Measurements from ENCODE around the gene GNG13. TPM values are rescaled to one million over a fixed set of nuclear protein-coding genes. Genes with fewer than 3 reads are reported as not detected.
"Not testable (repeated sequence)": the region's sequence is repeated elsewhere in the genome, so short reads cannot be mapped to it uniquely, and the experiment has no call there.

Gene GNG13
- total RNA-seq, 2 experiments from 2014 or later, result not detected

DNA sequence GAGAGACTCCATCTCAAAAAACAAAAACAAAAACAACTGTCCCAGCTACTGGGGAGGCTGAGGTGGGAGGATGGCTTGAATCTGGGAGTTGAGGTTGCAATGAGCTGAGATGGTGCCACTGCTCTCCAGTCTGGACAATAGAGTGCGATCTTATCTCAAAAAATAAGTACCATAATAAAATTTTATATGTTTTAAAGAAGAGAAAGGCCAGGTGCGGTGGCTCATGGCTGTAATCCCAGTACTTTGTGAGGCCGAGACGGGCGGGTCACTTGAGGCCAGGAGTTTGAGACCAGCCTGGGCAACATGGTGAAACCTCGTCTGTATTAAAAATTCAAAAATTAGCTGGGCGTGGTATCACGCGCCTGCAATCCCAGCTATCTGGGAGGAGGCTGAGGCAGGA, 23.7 kb downstream of the GNG13 start:
- no peak overlapping the region for H3K4me3 Mint-ChIP-seq
- H3K36me3 Mint-ChIP-seq (ENCODE audit: low read depth), result no peaks in the 10 kb centered on the region
- DNase-seq, result no peak
- no peaks in the 10 kb centered on the region for H3K4me1 Mint-ChIP-seq (ENCODE audit: low read depth)
- CTCF ChIA-PET, result interaction anchor here (0.6 to 1.4 kb wide), 3 partner anchors 8 to 484 kb away, joined by 3 read pairs; no protein-coding TSS in a partner anchor
- intact Hi-C loops (cut with micrococcal nuclease), result no loop called here
- no peak overlapping the region for H3K27ac Mint-ChIP-seq
- H3K27me3 Mint-ChIP-seq (ENCODE audit: low read depth), result peaks cover 4% of the 10 kb centered on the region
- H3K9me3 Mint-ChIP-seq, result no peaks in the 10 kb centered on the region

DNA sequence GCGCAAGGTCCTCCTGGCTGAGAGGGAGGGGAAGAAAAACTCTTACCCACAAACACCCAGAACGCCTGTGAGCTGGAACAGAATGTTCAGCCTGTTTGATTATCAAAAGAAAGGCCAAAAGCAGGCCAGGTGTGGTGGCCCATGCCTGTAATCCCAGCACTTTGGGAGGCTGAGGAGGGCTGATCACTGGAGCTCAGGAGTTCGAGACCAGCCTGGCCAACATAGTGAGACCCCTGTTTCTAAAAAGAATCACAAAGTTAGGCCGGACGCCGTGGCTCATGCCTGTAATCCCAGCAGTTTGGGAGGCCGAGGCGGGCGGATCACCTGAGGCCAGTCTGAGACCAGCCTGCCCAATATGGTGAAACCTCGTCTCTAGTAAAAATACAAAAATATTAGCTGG, 24.2 kb downstream of the GNG13 start:
- intact Hi-C loops (cut with micrococcal nuclease); H3K4me3 Mint-ChIP-seq; DNase-seq; H3K27me3 Mint-ChIP-seq (ENCODE audit: low read depth); H3K4me1 Mint-ChIP-seq (ENCODE audit: low read depth); H3K36me3 Mint-ChIP-seq (ENCODE audit: low read depth); H3K9me3 Mint-ChIP-seq; H3K27ac Mint-ChIP-seq: not testable (repeated sequence)
- CTCF ChIA-PET, result interaction anchor here (1.0 to 1.4 kb wide), 2 partner anchors 9 to 64 kb away, joined by 3 read pairs; no protein-coding TSS in a partner anchor

DNA sequence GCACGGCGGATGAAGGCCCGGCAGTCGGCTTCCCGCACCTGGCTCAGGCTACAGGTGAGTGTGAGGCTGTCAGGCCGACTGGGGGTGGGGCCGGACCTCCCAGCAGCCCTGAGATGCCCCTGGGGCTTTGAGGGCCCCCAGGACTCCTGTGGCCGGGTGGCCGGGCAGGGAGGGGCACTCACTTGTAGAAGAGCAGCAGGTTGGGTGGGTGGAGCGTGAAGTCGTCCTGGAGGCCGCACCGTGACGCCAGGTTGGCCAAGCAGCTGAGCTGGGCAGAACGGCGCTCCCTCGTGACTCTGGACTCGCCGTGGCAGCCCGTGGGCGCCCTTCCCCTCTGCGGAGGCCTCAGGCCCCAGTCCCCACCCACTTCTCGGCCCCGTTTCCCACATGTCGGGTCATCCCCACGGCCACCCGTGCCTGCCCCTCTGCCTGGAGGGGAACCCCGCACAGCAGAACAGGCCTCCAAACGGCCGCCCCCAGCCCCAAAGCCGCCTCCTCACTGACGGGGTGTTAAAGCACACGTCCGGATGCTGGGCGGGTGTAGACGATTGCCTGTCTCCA, 25.2 kb downstream of the GNG13 start:
- no peak overlapping the region for H3K27ac Mint-ChIP-seq
- H3K9me3 Mint-ChIP-seq, result no peaks in the 10 kb centered on the region
- H3K36me3 Mint-ChIP-seq (ENCODE audit: low read depth), result no peaks in the 10 kb centered on the region
- H3K27me3 Mint-ChIP-seq (ENCODE audit: low read depth), result peaks cover 10% of the 10 kb centered on the region
- intact Hi-C loops (cut with micrococcal nuclease), result no loop called here
- no peak overlapping the region for H3K4me3 Mint-ChIP-seq
- CTCF ChIA-PET, result no interaction called here
- no peaks in the 10 kb centered on the region for H3K4me1 Mint-ChIP-seq (ENCODE audit: low read depth)
- DNase-seq, result no peak

GRCh38 chr16:774086-775001, 26.2 kb downstream of the GNG13 start:
- intact Hi-C loops (cut with micrococcal nuclease), result no loop called here
- CTCF ChIA-PET, result no interaction called here

GRCh38 chr16:772959-773358, 27.6 kb downstream of the GNG13 start:
- H3K36me3 Mint-ChIP-seq (ENCODE audit: low read depth), result no peaks in the 10 kb centered on the region
- H3K27ac Mint-ChIP-seq, result no peak overlapping the region
- H3K9me3 Mint-ChIP-seq, result no peaks in the 10 kb centered on the region
- no peak overlapping the region for H3K4me3 Mint-ChIP-seq
- intact Hi-C loops (cut with micrococcal nuclease), result no loop called here
- CTCF ChIA-PET, result interaction anchor here (0.6 to 1.3 kb wide), 3 partner anchors 61 to 349 kb away, joined by 3 to 4 read pairs (median 3); no protein-coding TSS in a partner anchor
- no peak for DNase-seq
- peaks cover 10% of the 10 kb centered on the region for H3K27me3 Mint-ChIP-seq (ENCODE audit: low read depth)
- H3K4me1 Mint-ChIP-seq (ENCODE audit: low read depth), result no peaks in the 10 kb centered on the region

More at GRCh38 chr16:774086-775001, 26.2 kb downstream of the GNG13 start:
- Mint-ChIP-seq H3K27ac (no peak overlapping the region), H3K9me3 (no peaks in the 10 kb centered on the region), H3K36me3 (ENCODE audit: low read depth) (no peaks in the 10 kb centered on the region), H3K4me1 (ENCODE audit: low read depth) (no peaks in the 10 kb centered on the region), H3K27me3 (ENCODE audit: low read depth) (peaks cover 10% of the 10 kb centered on the region), H3K4me3 (no peak overlapping the region)
- DNase-seq, result no peak

DNA sequence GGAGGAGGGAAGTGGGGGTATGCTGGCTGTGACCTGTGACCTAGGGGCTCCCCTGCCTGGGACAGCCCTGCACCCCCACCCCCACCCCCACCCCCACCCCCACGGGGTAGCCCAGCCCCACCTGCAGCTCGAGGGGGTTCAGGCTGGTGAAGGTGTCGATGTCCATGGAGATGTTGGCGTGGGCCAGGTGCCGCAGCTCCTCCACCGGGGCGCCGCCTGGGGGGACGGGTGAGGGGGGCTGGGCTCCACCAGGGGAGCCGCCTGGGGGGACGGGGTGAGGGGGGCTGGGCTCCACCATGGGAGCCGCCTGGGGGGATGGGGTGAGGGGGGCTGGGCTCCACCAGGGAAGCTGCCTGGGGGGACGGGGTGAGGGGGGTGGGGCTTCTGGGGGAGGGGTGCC, 30.1 kb downstream of the GNG13 start:
- H3K4me3 Mint-ChIP-seq, result no peak overlapping the region
- DNase-seq, result no peak
- no peak overlapping the region for H3K27ac Mint-ChIP-seq
- no peaks in the 10 kb centered on the region for H3K36me3 Mint-ChIP-seq (ENCODE audit: low read depth)
- CTCF ChIA-PET, result no interaction called here
- peaks cover 6% of the 10 kb centered on the region for H3K27me3 Mint-ChIP-seq (ENCODE audit: low read depth)
- no peaks in the 10 kb centered on the region for H3K9me3 Mint-ChIP-seq
- intact Hi-C loops (cut with micrococcal nuclease), result no loop called here
- no peaks in the 10 kb centered on the region for H3K4me1 Mint-ChIP-seq (ENCODE audit: low read depth)

GRCh38 chr16:769934-770333, 30.6 kb downstream of the GNG13 start:
- no peak overlapping the region for H3K4me3 Mint-ChIP-seq
- no peaks in the 10 kb centered on the region for H3K36me3 Mint-ChIP-seq (ENCODE audit: low read depth)
- peaks cover 6% of the 10 kb centered on the region for H3K27me3 Mint-ChIP-seq (ENCODE audit: low read depth)
- no peaks in the 10 kb centered on the region for H3K4me1 Mint-ChIP-seq (ENCODE audit: low read depth)
- H3K9me3 Mint-ChIP-seq, result no peaks in the 10 kb centered on the region
- intact Hi-C loops (cut with micrococcal nuclease), result no loop called here
- no peak for DNase-seq
- no peak overlapping the region for H3K27ac Mint-ChIP-seq
- CTCF ChIA-PET, result no interaction called here

DNA sequence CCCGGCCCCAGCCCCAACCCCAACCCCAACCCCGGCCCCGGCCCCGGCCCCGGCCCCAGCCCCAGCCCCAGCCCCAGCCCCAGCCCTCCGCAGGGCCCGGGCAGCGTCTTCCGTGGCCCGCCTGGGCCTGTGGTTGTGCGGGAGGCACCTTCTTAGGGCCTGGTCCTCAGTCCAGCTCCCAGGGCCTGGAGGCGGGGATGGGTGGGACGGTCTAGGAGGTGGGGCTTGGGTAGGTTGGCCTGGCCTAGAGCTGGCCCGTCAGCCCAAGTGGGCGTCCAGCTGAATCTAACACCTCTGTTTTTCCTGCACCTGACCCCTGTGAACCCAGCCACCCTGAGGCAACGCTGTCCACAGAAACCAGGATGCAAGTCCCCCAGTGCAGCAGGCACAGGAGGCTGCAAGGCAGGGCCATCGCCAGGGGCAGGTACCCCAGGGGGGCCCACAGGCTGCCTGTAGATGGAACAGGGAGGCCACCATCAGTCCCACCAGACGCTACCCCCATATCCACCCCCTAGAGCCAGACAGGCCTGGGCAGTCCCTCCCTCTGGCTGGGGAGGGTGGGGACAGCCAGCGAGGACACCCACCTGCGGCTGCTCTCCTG, 31.2 kb downstream of the GNG13 start:
- intact Hi-C loops (cut with micrococcal nuclease), result no loop called here
- CTCF ChIA-PET, result no interaction called here
- H3K9me3 Mint-ChIP-seq, result no peaks in the 10 kb centered on the region
- DNase-seq, result no peak
- H3K27ac Mint-ChIP-seq, result no peak overlapping the region
- no peaks in the 10 kb centered on the region for H3K36me3 Mint-ChIP-seq (ENCODE audit: low read depth)
- H3K4me3 Mint-ChIP-seq, result no peak overlapping the region
- peaks cover 6% of the 10 kb centered on the region for H3K27me3 Mint-ChIP-seq (ENCODE audit: low read depth)
- H3K4me1 Mint-ChIP-seq (ENCODE audit: low read depth), result no peaks in the 10 kb centered on the region

- CTCF ChIA-PET, result no interaction called here
- no peaks in the 10 kb centered on the region for H3K4me1 Mint-ChIP-seq (ENCODE audit: low read depth)
- H3K36me3 Mint-ChIP-seq (ENCODE audit: low read depth), result no peaks in the 10 kb centered on the region
- no peak overlapping the region for H3K4me3 Mint-ChIP-seq
- no peak for DNase-seq
- intact Hi-C loops (cut with micrococcal nuclease), result no loop called here
- peaks cover 6% of the 10 kb centered on the region for H3K27me3 Mint-ChIP-seq (ENCODE audit: low read depth)
- H3K27ac Mint-ChIP-seq, result no peak overlapping the region
- H3K9me3 Mint-ChIP-seq, result no peaks in the 10 kb centered on the region
These were observed 32.1 kb downstream of the GNG13 start for GRCh38 chr16:768428-768827.

- CTCF ChIA-PET, result no interaction called here
- Mint-ChIP-seq H3K36me3 (ENCODE audit: low read depth) (no peaks in the 10 kb centered on the region), H3K27me3 (ENCODE audit: low read depth) (peaks cover 6% of the 10 kb centered on the region), H3K4me1 (ENCODE audit: low read depth) (no peaks in the 10 kb centered on the region), H3K4me3 (no peak overlapping the region), H3K27ac (no peak overlapping the region), H3K9me3 (no peaks in the 10 kb centered on the region)
- DNase-seq, result no peak
- intact Hi-C loops (cut with micrococcal nuclease), result no loop called here
These were observed 32.7 kb downstream of the GNG13 start for GRCh38 chr16:767743-768235.

- Mint-ChIP-seq H3K4me3 (no peak overlapping the region), H3K36me3 (ENCODE audit: low read depth) (no peaks in the 10 kb centered on the region), H3K27me3 (ENCODE audit: low read depth) (peaks cover 6% of the 10 kb centered on the region), H3K9me3 (no peaks in the 10 kb centered on the region), H3K4me1 (ENCODE audit: low read depth) (no peaks in the 10 kb centered on the region), H3K27ac (no peak overlapping the region)
- CTCF ChIA-PET, result no interaction called here
- DNase-seq, result no peak
- intact Hi-C loops (cut with micrococcal nuclease), result no loop called here
These were observed 33.5 kb downstream of the GNG13 start for GRCh38 chr16:766820-767640.
